Naive thymus-derived CD4-positive, alpha-beta T cell (primary cell): ENCODE measurements around the gene SNX22. TPM values are rescaled to one million over a fixed set of nuclear protein-coding genes. Genes with fewer than 3 reads are reported as not detected.

Experiments used
- ATAC-seq: fragments of 150-1000 bp; cut with Tn5 transposase; 2 replicates; pipeline ENCODE4 v1.10.0; 2021; ENCODE audit warnings: mild to moderate bottlenecking, moderate library complexity
- CTCF ChIA-PET: fragments of 350-600 bp; sonication (Branson Sonifier 250); formaldehyde crosslinking; loops from one replicate; lab custom pipeline; 2021; ENCODE audit warnings: antibody characterized with exemption; lab: Charles Lee
- POLR2A ChIA-PET: fragments of 350-600 bp; sonication (Branson Sonifier 250); formaldehyde crosslinking; loops from one replicate; lab custom pipeline; 2021; ENCODE audit warnings: antibody characterized with exemption, inconsistent platforms; lab: Charles Lee
- DNase-seq, 9 donors: peaks; one replicate each; pipeline versions ENCODE4 v3.0.0 to v3.0.0-alpha.2; 2020 to 2022; ENCODE audit warnings: mixed read lengths in 1 of 9
- H3K27ac ChIP-seq: one replicate; pipeline ENCODE4 v1.7.0; 2013; ENCODE audit warnings: mild to moderate bottlenecking, low read depth, low read length, moderate library complexity
- H3K27me3 ChIP-seq, 2 donors: one replicate each; pipeline ENCODE4 v1.7.0; 2013; ENCODE audit warnings: low read length in 2 of 2, mild to moderate bottlenecking in 2 of 2, moderate library complexity in 2 of 2; ENCODE audit not compliant: control insufficient read depth in 2 of 2, insufficient read depth in 2 of 2
- H3K36me3 ChIP-seq, 3 experiments: 1 replicate in 2 of 3; 2 replicates in 1 of 3; pipeline ENCODE4 v1.7.0; 2013; ENCODE audit warnings: low read length in 3 of 3, mild to moderate bottlenecking in 3 of 3, moderate library complexity in 1 of 3; ENCODE audit not compliant: insufficient read depth in 3 of 3, control insufficient read depth in 2 of 3
- H3K4me1 ChIP-seq, 2 donors: one replicate each; pipeline ENCODE4 v1.7.0; 2013; ENCODE audit warnings: low read length in 2 of 2, mild to moderate bottlenecking in 2 of 2, moderate library complexity in 1 of 2; ENCODE audit not compliant: control insufficient read depth in 2 of 2, insufficient read depth in 2 of 2
- H3K4me3 ChIP-seq: 2 replicates; pipeline ENCODE4 v1.7.0; 2013; ENCODE audit warnings: mild to moderate bottlenecking, low read length
- H3K9me3 ChIP-seq, 3 experiments: 1 replicate in 2 of 3; 2 replicates in 1 of 3; pipeline ENCODE4 v1.7.0; 2013; ENCODE audit warnings: low read length in 3 of 3; ENCODE audit not compliant: control insufficient read depth in 2 of 3
- H3K27ac Mint-ChIP-seq, 9 donors: one replicate each; pipeline ENCODE4 v1.8.0; 2020 to 2022; ENCODE audit warnings: mixed read lengths in 9 of 9, mild to moderate bottlenecking in 8 of 9, moderate library complexity in 5 of 9, inconsistent platforms in 2 of 9
- H3K27me3 Mint-ChIP-seq, 5 donors: one replicate each; pipeline ENCODE4 v1.8.0; 2021 to 2022; ENCODE audit warnings: mixed read lengths in 5 of 5, mild to moderate bottlenecking in 1 of 5
- H3K36me3 Mint-ChIP-seq, 5 donors: one replicate each; pipeline ENCODE4 v1.8.0; 2020 to 2022; ENCODE audit warnings: mixed read lengths in 5 of 5, mild to moderate bottlenecking in 3 of 5, inconsistent platforms in 1 of 5
- H3K4me1 Mint-ChIP-seq, 7 donors: one replicate each; pipeline ENCODE4 v1.8.0; 2020 to 2022; ENCODE audit warnings: mixed read lengths in 7 of 7, mild to moderate bottlenecking in 3 of 7, inconsistent platforms in 1 of 7
- H3K4me3 Mint-ChIP-seq, 10 donors: one replicate each; pipeline ENCODE4 v1.8.0; 2020 to 2022; ENCODE audit warnings: mild to moderate bottlenecking in 10 of 10, mixed read lengths in 10 of 10, moderate library complexity in 6 of 10, inconsistent platforms in 2 of 10
- H3K9me3 Mint-ChIP-seq, 11 donors: one replicate each; pipeline ENCODE4 v1.8.0; 2020 to 2022; ENCODE audit warnings: mixed read lengths in 11 of 11, mild to moderate bottlenecking in 4 of 11, inconsistent platforms in 1 of 11, moderate library complexity in 1 of 11
- intact Hi-C, 2 donors: fragments of 100-400 bp; cut with micrococcal nuclease; formaldehyde crosslinking; loops; one replicate each; pipeline ENCODE4 v1.15.1; 2023
- polyA plus RNA-seq, 2 donors: library from polyadenylated mRNA; unstranded; fragments of 300-500 nt; fragmentation: Illumina TruSeq; gene quantifications; one replicate each; pipeline ENCODE4 v1.2.3, GENCODE V29; 2021
- total RNA-seq, 6 experiments: library from RNA in 5 of 6; stranded (reverse) in 5 of 6; gene quantifications; 1 replicate in 5 of 6; 2 replicates in 1 of 6; pipeline ENCODE4 v1.2.3 and lab custom pipeline; 2021 to 2026

The SNX22 gene
- total and polyA plus RNA-seq, 7 experiments from 2014 or later = 0.19 to 1.6 (median 0.93) TPM

- intact Hi-C loops = no loop called here
- DNase-seq (no peak), ATAC-seq (no peak)
- H3K36me3 ChIP-seq = peaks cover 13 to 92% (median 40%) of the 10 kb centered on the region in 3 experiments
- no peaks in the 10 kb centered on the region for H3K4me1 ChIP-seq
- H3K4me3 ChIP-seq = no peak overlapping the region
- Mint-ChIP-seq H3K36me3 (peaks cover 13 to 45% (median 28%) of the 10 kb centered on the region in 5 donors), H3K27ac (no peak overlapping the region), H3K27me3 (no peaks in the 10 kb centered on the region), H3K9me3 (no peaks in the 10 kb centered on the region), H3K4me1 (peaks cover 0 to 2% (median 0%) of the 10 kb centered on the region in 7 donors), H3K4me3 (no peak overlapping the region)
- POLR2A ChIA-PET = no interaction called here
- CTCF ChIA-PET = interaction anchor here (0.6 kb wide), 1 partner anchor 166 kb away, joined by 4 read pairs; no protein-coding TSS in a partner anchor
- H3K27ac ChIP-seq = no peak overlapping the region
- H3K27me3 ChIP-seq = no peaks in the 10 kb centered on the region
- H3K9me3 ChIP-seq = no peaks in the 10 kb centered on the region
Measured at GRCh38 chr15:64121614-64122013, 29.9 kb upstream of the SNX22 start.

- Mint-ChIP-seq H3K4me3 (no peak overlapping the region), H3K27me3 (no peaks in the 10 kb centered on the region), H3K36me3 (peaks cover 15 to 47% (median 31%) of the 10 kb centered on the region in 5 donors), H3K9me3 (no peaks in the 10 kb centered on the region), H3K27ac (no peak overlapping the region), H3K4me1 (peaks cover 0 to 2% (median 0%) of the 10 kb centered on the region in 7 donors)
- Histone ChIP-seq H3K36me3 (peaks cover 11 to 92% (median 45%) of the 10 kb centered on the region in 3 experiments), H3K4me1 (no peaks in the 10 kb centered on the region), H3K4me3 (no peak overlapping the region), H3K27ac (no peak overlapping the region), H3K9me3 (no peaks in the 10 kb centered on the region), H3K27me3 (no peaks in the 10 kb centered on the region)
- ATAC-seq = no peak
- CTCF ChIA-PET = interaction anchor here (1.2 kb wide), 1 partner anchor 9 kb away, joined by 3 read pairs; no protein-coding TSS in a partner anchor
- POLR2A ChIA-PET = interaction anchor here (0.8 kb wide), 1 partner anchor 22 kb away, joined by 3 read pairs; no protein-coding TSS in a partner anchor
- no peak for DNase-seq
- intact Hi-C loops = no loop called here
Measured at GRCh38 chr15:64122444-64122843, 29.1 kb upstream of the SNX22 start.

- Mint-ChIP-seq H3K27ac (peak overlapping the region in 1 of 9 donors; percentile 14), H3K4me3 (no peak overlapping the region), H3K4me1 (peaks cover 0 to 4% (median 0%) of the 10 kb centered on the region in 7 donors), H3K27me3 (no peaks in the 10 kb centered on the region), H3K9me3 (no peaks in the 10 kb centered on the region), H3K36me3 (peaks cover 18 to 49% (median 33%) of the 10 kb centered on the region in 5 donors)
- ATAC-seq (no peak), DNase-seq (no peak)
- Histone ChIP-seq H3K4me3 (no peak overlapping the region), H3K27me3 (no peaks in the 10 kb centered on the region), H3K36me3 (peaks cover 11 to 92% (median 45%) of the 10 kb centered on the region in 3 experiments), H3K27ac (no peak overlapping the region), H3K4me1 (no peaks in the 10 kb centered on the region), H3K9me3 (no peaks in the 10 kb centered on the region)
- ChIA-PET CTCF (interaction anchor here (1.2 kb wide), 1 partner anchor 10 kb away, joined by 3 read pairs; no protein-coding TSS in a partner anchor), POLR2A (no interaction called here)
- intact Hi-C loops = no loop called here
Measured at GRCh38 chr15:64122936-64123351, 28.6 kb upstream of the SNX22 start.

- Mint-ChIP-seq H3K9me3 (no peaks in the 10 kb centered on the region), H3K27me3 (no peaks in the 10 kb centered on the region), H3K4me1 (peaks cover 0 to 4% (median 0%) of the 10 kb centered on the region in 7 donors), H3K36me3 (peaks cover 17 to 53% (median 28%) of the 10 kb centered on the region in 5 donors), H3K27ac (peak overlapping the region in 1 of 9 donors; percentile 12), H3K4me3 (no peak overlapping the region)
- no peaks in the 10 kb centered on the region for H3K9me3 ChIP-seq
- no peak overlapping the region for H3K4me3 ChIP-seq
- DNase-seq = no peak
- ChIA-PET POLR2A (interaction anchor here (0.7 kb wide), 1 partner anchor 28 kb away, joined by 3 read pairs; no protein-coding TSS in a partner anchor), CTCF (interaction anchor here (0.6 kb wide), 1 partner anchor 22 kb away, joined by 3 read pairs; no protein-coding TSS in a partner anchor)
- ATAC-seq = no peak
- no peaks in the 10 kb centered on the region for H3K27me3 ChIP-seq
- no peaks in the 10 kb centered on the region for H3K4me1 ChIP-seq
- intact Hi-C loops = no loop called here
- no peak overlapping the region for H3K27ac ChIP-seq
- H3K36me3 ChIP-seq = peaks cover 24 to 91% (median 46%) of the 10 kb centered on the region in 3 experiments
Measured at GRCh38 chr15:64125978-64126377, 25.6 kb upstream of the SNX22 start.

GRCh38 chr15:64127521-64128270, 23.8 kb upstream of the SNX22 start:
- Histone ChIP-seq H3K4me1 (no peaks in the 10 kb centered on the region), H3K36me3 (peaks cover 35 to 93% (median 55%) of the 10 kb centered on the region in 3 experiments), H3K27me3 (no peaks in the 10 kb centered on the region), H3K9me3 (no peaks in the 10 kb centered on the region), H3K4me3 (no peak overlapping the region), H3K27ac (no peak overlapping the region)
- H3K9me3 Mint-ChIP-seq = no peaks in the 10 kb centered on the region
- H3K4me1 Mint-ChIP-seq = peaks cover 0 to 4% (median 0%) of the 10 kb centered on the region in 7 donors
- intact Hi-C loops = no loop called here
- ATAC-seq (no peak), DNase-seq (no peak)
- peaks cover 22 to 63% (median 29%) of the 10 kb centered on the region in 5 donors for H3K36me3 Mint-ChIP-seq
- H3K4me3 Mint-ChIP-seq = no peak overlapping the region
- no peak overlapping the region for H3K27ac Mint-ChIP-seq
- ChIA-PET CTCF (no interaction called here), POLR2A (no interaction called here)
- H3K27me3 Mint-ChIP-seq = no peaks in the 10 kb centered on the region

- Histone ChIP-seq H3K36me3 (peaks cover 39 to 96% (median 47%) of the 10 kb centered on the region in 3 experiments), H3K4me1 (no peaks in the 10 kb centered on the region), H3K27me3 (no peaks in the 10 kb centered on the region), H3K9me3 (no peaks in the 10 kb centered on the region), H3K4me3 (no peak overlapping the region), H3K27ac (no peak overlapping the region)
- Mint-ChIP-seq H3K36me3 (peaks cover 22 to 68% (median 26%) of the 10 kb centered on the region in 5 donors), H3K27ac (no peak overlapping the region), H3K9me3 (no peaks in the 10 kb centered on the region), H3K4me3 (no peak overlapping the region), H3K27me3 (no peaks in the 10 kb centered on the region), H3K4me1 (peaks cover 0 to 4% (median 0%) of the 10 kb centered on the region in 7 donors)
- DNase-seq (no peak), ATAC-seq (no peak)
- ChIA-PET POLR2A (no interaction called here), CTCF (no interaction called here)
- intact Hi-C loops = no loop called here
Measured at GRCh38 chr15:64130159-64130558, 21.4 kb upstream of the SNX22 start.
